Fibroblast of skin of abdomen (primary cell): ENCODE data around the gene MRAP2.

Experiments
- DNase-seq: peaks from one replicate; pipeline ENCODE4 v3.0.0-alpha.2; 2013

MRAP2 gene

GRCh38 chr6:84136364-84137050 lies 102.9 kb downstream of the MRAP2 start:
- peak; percentile 1 for DNase-seq

- peak; percentile 54 for DNase-seq
These were observed 103.4 kb downstream of the MRAP2 start for GRCh38 chr6:84137051-84137375.

GRCh38 chr6:84137989-84138575 lies 104.5 kb downstream of the MRAP2 start:
- DNase-seq: no peak

- no peak for DNase-seq
These were observed 105.7 kb downstream of the MRAP2 start for GRCh38 chr6:84139311-84139710.
